Measurements from ENCODE around the gene MDN1.
"Not testable (repeated sequence)": the region's sequence is repeated elsewhere in the genome, so short reads cannot be mapped to it uniquely, and the experiment has no call there.

The MDN1 gene

GRCh38 chr6:89783293-89783692, 36.3 kb downstream of the MDN1 start:
- DNase-seq; in situ Hi-C loops (cut with HindIII; ENCODE audit: low pct_ligation_motif_present, low pct_unique_long_range_greater_than_20kb, low sequenced_read_pairs): not testable (repeated sequence)

GRCh38 chr6:89782222-89782621, 37.4 kb downstream of the MDN1 start:
- no peak for DNase-seq
- in situ Hi-C loops (cut with HindIII; ENCODE audit: low pct_ligation_motif_present, low pct_unique_long_range_greater_than_20kb, low sequenced_read_pairs): no loop called here

GRCh38 chr6:89781070-89782034, 38.2 kb downstream of the MDN1 start:
- in situ Hi-C loops (cut with HindIII; ENCODE audit: low pct_ligation_motif_present, low pct_unique_long_range_greater_than_20kb, low sequenced_read_pairs): no loop called here
- DNase-seq: no peak

GRCh38 chr6:89777455-89777854, 42.1 kb downstream of the MDN1 start:
- in situ Hi-C loops (cut with HindIII; ENCODE audit: low pct_ligation_motif_present, low pct_unique_long_range_greater_than_20kb, low sequenced_read_pairs): no loop called here
- DNase-seq: no peak

- in situ Hi-C loops (cut with HindIII; ENCODE audit: low pct_ligation_motif_present, low pct_unique_long_range_greater_than_20kb, low sequenced_read_pairs): no loop called here
- DNase-seq: no peak
Observed at GRCh38 chr6:89776583-89777233, 42.9 kb downstream of the MDN1 start.

- DNase-seq: no peak
- in situ Hi-C loops (cut with HindIII; ENCODE audit: low pct_ligation_motif_present, low pct_unique_long_range_greater_than_20kb, low sequenced_read_pairs): no loop called here
Observed at GRCh38 chr6:89775150-89775549, 44.4 kb downstream of the MDN1 start.

- DNase-seq: no peak
- in situ Hi-C loops (cut with HindIII; ENCODE audit: low pct_ligation_motif_present, low pct_unique_long_range_greater_than_20kb, low sequenced_read_pairs): no loop called here
Observed at GRCh38 chr6:89769572-89769971, 50.0 kb downstream of the MDN1 start.

GRCh38 chr6:89768324-89768723, 51.3 kb downstream of the MDN1 start:
- DNase-seq: no peak
- in situ Hi-C loops (cut with HindIII; ENCODE audit: low pct_ligation_motif_present, low pct_unique_long_range_greater_than_20kb, low sequenced_read_pairs): no loop called here

- no peak for DNase-seq
- in situ Hi-C loops (cut with HindIII; ENCODE audit: low pct_ligation_motif_present, low pct_unique_long_range_greater_than_20kb, low sequenced_read_pairs): no loop called here
Observed at GRCh38 chr6:89763550-89763949, 56.0 kb downstream of the MDN1 start.

- no peak for DNase-seq
- in situ Hi-C loops (cut with HindIII; ENCODE audit: low pct_ligation_motif_present, low pct_unique_long_range_greater_than_20kb, low sequenced_read_pairs): no loop called here
Observed at GRCh38 chr6:89758830-89759229, 60.8 kb downstream of the MDN1 start.

GRCh38 chr6:89750338-89750737, 69.3 kb downstream of the MDN1 start:
- no peak for DNase-seq
- in situ Hi-C loops (cut with HindIII; ENCODE audit: low pct_ligation_motif_present, low pct_unique_long_range_greater_than_20kb, low sequenced_read_pairs): no loop called here

- DNase-seq: no peak
- in situ Hi-C loops (cut with HindIII; ENCODE audit: low pct_ligation_motif_present, low pct_unique_long_range_greater_than_20kb, low sequenced_read_pairs): no loop called here
Observed at GRCh38 chr6:89749918-89750317, 69.7 kb downstream of the MDN1 start.

GRCh38 chr6:89745716-89746115, 73.9 kb downstream of the MDN1 start:
- in situ Hi-C loops (cut with HindIII; ENCODE audit: low pct_ligation_motif_present, low pct_unique_long_range_greater_than_20kb, low sequenced_read_pairs): no loop called here
- no peak for DNase-seq

- in situ Hi-C loops (cut with HindIII; ENCODE audit: low pct_ligation_motif_present, low pct_unique_long_range_greater_than_20kb, low sequenced_read_pairs): no loop called here
Observed at GRCh38 chr6:89745096-89745495, 74.5 kb downstream of the MDN1 start.

GRCh38 chr6:89736893-89737292, 82.7 kb downstream of the MDN1 start:
- in situ Hi-C loops (cut with HindIII; ENCODE audit: low pct_ligation_motif_present, low pct_unique_long_range_greater_than_20kb, low sequenced_read_pairs): no loop called here

More at GRCh38 chr6:89745096-89745495, 74.5 kb downstream of the MDN1 start:
- no peak for DNase-seq

GRCh38 chr6:89734526-89734925, 85.1 kb downstream of the MDN1 start:
- DNase-seq: no peak
- in situ Hi-C loops (cut with HindIII; ENCODE audit: low pct_ligation_motif_present, low pct_unique_long_range_greater_than_20kb, low sequenced_read_pairs): no loop called here

More at GRCh38 chr6:89736893-89737292, 82.7 kb downstream of the MDN1 start:
- no peak for DNase-seq

GRCh38 chr6:89731924-89732567, 87.5 kb downstream of the MDN1 start:
- in situ Hi-C loops (cut with HindIII; ENCODE audit: low pct_ligation_motif_present, low pct_unique_long_range_greater_than_20kb, low sequenced_read_pairs): no loop called here
- DNase-seq: no peak

GRCh38 chr6:89731262-89731661, 88.3 kb downstream of the MDN1 start:
- DNase-seq; in situ Hi-C loops (cut with HindIII; ENCODE audit: low pct_ligation_motif_present, low pct_unique_long_range_greater_than_20kb, low sequenced_read_pairs): not testable (repeated sequence)

GRCh38 chr6:89729818-89730217, 89.8 kb downstream of the MDN1 start:
- DNase-seq: peak; percentile 25
- in situ Hi-C loops (cut with HindIII; ENCODE audit: low pct_ligation_motif_present, low pct_unique_long_range_greater_than_20kb, low sequenced_read_pairs): no loop called here

Measured in ACHN (cell line).